Hypothalamus (tissue), 51 donors: ENCODE data around the gene FGF4.

Source experiments
- DNase-seq, 51 donors: peaks; one replicate each; lab custom pipeline; 2025; lab: John Stamatoyannopoulos, UW

The FGF4 gene

GRCh38 chr11:69808667-69809086 is 33.5 kb upstream of the FGF4 start:
- DNase-seq: no peak

GRCh38 chr11:69807106-69807815 is 32.1 kb upstream of the FGF4 start:
- no peak for DNase-seq

DNA sequence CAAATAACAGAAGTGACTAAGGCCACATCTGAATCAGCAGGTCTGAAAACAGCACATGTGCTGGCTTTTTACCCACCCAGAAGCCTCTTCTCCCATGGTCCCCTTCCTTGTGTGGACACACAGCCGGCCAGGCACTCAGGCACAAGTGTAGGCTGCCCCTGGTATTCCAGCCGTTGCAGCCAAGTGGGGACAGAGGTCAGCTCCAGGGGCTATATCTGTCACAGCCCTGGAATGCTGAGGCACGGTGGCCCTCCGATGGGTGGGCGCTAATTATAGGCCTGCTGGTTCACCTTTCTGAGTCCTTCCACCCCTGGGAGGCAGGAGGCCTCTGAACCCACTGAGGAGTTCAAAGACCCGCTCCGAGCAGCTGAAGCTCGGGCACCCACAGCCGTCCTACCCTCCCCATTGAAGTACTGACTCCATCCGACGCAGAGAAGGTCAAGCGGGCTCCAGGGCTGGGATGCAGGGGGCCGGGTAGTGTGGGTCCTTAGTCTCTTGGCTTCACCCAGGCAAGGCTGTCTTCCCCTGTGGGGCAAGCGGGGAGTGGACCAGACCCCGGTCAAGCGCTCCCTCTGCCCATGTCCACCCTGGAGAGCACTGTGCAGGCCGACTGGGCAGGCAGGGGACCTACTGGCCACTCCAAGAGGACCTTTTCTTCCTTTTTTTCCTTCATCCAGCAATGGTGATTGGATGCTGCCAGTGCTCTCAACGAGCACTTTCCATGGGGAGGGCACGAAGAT is 29.8 kb upstream of the FGF4 start:
- DNase-seq: no peak

DNA sequence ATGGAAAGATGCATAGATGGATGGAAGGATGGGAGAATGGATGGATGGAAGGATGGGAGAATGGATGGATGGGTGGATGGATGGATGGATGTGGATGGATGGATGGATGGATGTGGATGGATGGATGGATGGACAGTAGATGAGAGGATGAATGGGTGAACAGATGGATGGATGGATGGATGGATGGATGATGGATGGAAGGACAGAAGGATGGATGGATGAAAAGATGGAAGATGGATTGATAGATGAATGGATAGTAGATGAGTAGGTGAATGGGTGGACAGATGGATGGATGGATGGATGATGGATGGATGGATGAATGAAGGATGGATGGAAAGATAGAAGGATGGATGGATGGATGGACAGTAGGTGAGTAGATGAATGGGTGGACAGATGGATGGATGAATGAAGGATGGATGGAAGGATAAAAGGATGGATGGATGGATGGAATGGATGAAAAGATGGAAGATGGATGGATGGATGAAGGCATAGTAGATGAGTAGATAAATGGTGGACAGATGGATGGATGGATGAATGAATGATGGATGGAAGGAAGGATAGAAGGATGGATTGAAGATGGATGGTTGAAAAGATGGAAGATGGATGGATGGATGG is 28.6 kb upstream of the FGF4 start:
- DNase-seq: no peak

DNA sequence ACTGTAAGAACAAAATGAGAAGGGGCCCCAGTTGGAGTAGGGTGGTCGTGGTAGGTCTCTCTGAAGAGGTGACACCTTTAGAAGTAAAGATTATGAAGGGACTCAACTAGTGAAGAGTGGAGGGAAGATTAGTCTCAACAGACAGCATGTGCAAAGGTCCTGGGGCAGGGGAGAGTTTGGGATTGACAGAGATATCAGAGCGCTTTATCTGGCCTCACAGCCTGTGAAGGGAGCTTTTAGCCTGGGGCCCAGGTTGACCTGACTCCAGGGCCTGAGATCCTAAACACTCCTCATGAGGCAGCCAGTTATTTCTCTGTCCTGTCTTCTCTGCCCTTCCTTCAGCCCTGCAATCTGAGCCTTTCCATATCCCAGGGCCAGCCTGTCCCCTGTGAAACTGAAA is 27.9 kb upstream of the FGF4 start:
- no peak for DNase-seq

- DNase-seq: no peak
Observed at GRCh38 chr11:69802590-69802989, 27.4 kb upstream of the FGF4 start.

DNA sequence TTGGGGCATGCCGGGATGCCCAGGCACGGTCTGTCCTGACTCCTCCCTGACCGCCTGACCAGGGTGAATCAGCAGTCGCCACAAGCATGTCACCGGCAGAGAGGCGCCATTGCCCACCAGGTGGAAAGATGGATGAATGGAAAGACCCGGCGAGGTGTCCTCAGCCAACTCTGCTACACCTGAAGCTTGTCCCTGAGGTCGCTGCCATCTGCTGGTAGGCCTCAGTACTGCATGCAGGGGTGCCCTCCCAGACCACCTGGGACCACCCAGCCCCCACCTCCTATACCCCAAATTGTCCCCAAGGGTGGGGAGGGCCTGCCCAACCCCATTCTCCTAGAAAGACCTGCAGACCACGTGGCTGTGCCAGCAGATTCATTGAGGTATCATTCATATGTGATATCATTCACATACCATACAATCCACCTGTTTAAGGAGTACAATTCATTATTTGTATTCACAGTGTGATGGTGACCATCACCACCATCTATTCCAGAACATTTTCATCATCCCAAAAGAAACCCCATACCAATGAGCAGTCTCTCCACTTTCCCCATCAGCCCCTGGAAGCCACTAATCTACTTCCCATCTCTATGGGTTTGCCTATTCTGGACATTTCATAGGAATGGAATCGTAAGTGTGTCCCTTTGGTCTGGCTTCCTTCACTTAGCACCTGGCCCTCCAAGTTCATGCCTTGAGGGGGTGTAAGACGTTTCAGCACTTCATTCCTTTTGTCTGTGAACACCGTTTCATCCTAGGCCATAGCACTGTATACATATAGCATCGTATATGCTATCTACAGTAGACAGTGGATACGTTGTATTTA is 26.6 kb upstream of the FGF4 start:
- peak in 4 of 51 donors; percentile 6 to 17 (median 12) for DNase-seq

- DNase-seq: no peak
Observed at GRCh38 chr11:69800278-69800677, 25.1 kb upstream of the FGF4 start.

- no peak for DNase-seq
Observed at GRCh38 chr11:69799582-69799981, 24.4 kb upstream of the FGF4 start.

GRCh38 chr11:69799097-69799496 is 24.0 kb upstream of the FGF4 start:
- DNase-seq: no peak

DNA sequence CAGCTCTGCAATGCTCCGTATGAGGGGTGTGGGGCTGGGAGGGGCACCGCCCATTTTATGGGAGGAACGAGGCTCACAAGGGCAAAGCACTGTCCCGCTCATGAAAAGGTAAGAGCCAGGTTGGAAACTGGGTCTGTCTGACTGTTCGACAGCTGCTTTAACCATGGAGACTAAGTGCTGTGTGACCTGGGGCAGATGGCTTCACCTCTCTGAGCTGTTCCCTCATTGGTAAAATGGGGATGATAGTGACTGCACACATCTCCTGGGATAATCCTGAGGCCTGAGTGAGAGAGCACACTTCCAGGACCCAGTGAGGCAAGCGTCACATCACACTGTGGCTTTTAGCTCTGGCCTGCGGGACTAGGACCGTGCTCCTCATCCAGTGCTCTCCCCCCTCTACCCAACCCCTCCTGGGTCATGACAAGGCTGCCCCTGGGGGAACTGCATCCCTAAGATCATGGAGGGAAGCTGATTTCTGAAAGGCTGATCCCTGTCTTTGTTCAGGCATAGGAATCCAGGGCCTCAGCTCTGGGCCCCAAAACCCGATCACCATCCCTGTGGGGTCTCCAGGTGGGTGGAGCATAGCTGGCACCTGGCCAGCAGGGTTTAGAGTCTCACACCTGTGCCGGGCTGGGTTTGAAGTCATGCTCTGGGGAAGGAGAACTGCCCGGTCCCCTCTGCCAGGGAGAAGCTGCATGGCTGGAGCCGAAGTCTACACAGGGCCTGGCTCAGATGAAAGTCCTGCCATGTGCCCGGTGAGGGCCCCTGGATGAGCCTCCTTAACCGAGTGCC is 22.8 kb upstream of the FGF4 start:
- no peak for DNase-seq

GRCh38 chr11:69797156-69797555 is 22.0 kb upstream of the FGF4 start:
- no peak for DNase-seq

- DNase-seq: no peak
Observed at GRCh38 chr11:69796063-69796462, 20.9 kb upstream of the FGF4 start.

DNA sequence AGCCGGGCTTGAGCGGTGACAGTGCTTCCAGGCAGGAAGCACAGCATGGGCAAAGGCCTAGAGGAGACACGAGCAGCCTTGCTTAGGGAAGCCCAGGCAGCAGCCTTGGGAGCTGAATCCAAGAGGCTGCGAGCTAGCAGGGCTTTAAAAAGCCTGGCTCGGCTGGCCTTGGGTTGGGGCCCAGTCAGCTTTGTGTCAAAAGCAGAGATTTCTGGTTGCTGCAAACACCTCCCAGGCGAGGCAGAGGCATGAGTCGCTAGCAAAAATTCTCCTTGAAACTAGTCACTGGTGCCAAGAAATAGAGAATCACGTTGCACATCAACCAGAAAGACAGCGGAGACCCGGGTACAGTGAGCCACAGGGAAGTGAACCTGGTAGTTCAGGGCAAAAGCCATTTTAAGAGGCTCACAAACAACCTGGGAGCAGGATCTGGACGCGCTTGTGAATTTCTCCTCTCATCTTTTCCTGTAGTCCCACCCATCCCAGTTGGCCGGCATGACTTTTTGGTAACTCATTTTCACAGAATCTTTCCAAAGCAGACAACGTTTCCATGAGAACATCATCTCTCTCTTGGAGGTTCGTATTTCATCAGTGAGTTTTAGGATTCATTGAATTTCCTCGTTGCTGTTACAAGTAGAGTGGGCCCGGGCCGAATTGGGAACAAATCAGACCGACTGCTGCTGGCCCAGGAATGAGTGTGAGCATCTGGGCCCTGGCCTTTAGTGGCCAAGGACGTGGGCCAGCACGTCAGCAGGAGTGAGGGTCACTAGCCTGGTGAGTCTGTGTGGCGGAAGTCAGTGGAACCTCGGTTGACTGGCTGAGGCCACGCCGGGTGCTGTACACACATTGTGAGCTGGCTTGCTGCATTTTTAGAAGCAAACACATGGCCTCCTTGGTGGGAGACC is 16.4 kb upstream of the FGF4 start:
- DNase-seq: peak in 17 of 51 donors; percentile 1 to 46 (median 18)

- no peak for DNase-seq
Observed at GRCh38 chr11:69788956-69789355, 13.8 kb upstream of the FGF4 start.

- DNase-seq: no peak
Observed at GRCh38 chr11:69787906-69788305, 12.8 kb upstream of the FGF4 start.

DNA sequence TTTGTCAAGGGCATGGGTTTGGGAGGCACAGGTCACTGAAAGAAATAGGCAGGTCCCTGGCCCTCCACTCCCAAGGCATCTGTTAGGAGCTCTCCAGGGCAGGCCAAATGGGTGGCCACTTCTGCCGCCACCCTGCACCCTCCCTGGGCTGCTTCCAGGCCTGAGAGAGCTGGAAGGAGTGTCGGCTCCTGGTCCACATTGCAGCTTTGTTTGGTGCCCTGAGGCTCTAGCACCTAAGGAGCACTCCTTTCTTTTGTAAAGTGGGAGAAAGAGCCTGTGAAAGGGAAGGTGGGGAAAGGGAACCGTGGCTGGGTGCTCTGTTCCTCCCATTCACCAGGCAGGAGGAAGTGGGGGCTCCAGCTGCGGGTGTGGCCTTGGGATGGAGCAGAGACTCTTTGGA is 12.3 kb upstream of the FGF4 start:
- no peak for DNase-seq

DNA sequence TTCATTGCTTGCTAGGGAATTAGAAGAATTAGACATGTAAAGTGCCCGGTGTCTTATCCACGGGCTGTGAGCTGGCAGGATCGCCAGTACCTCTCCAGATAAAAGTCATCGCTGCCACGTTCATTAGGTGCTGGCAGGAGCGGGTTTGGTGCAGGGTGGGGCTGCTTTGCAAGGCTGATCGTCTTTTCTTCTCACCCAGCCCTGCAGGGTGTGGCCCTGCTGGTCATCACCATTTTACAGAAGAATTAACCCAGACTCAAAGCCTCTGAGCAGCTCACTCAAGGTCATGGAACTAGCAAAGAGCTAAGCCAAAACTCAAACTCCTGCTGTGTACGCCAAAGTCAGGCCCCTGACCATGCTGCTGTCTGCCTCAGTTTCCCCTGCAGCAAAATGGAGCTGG is 6.1 kb upstream of the FGF4 start:
- no peak for DNase-seq

DNA sequence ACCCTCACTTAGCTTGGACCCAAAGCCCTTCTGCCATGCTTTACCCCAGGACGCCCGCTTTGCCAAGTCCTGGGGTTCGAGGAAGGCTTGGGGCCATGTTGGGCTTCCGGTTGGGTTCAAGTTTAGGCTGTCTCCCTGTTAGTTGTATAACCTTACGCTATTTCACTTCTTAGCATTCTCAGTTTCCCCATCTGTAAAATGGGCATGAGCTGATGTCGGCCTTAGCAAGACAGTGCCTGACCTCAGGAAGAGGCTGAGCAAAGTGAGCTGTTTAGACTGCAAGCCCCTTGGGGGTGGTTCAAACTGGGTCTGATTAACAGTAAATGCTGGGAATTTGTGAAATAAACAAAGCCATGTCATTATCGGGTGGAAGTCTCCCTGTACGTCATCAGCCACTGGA is 3.2 kb upstream of the FGF4 start:
- no peak for DNase-seq
